SU-DHL-6 (cell line): ENCODE results near the gene IFFO2.

Experiments used
- H2AFZ ChIP-seq: fragments of 200-600 bp; sonication (generic); 2 replicates; pipeline ENCODE4 v1.6.1; 2014; ENCODE audit warnings: low read depth, mild to moderate bottlenecking, moderate library complexity, mixed read lengths, antibody characterized with exemption, low read length; ENCODE audit not compliant: severe bottlenecking
- H3F3A ChIP-seq: fragments of 200-600 bp; shearing (Covaris generic); 2 replicates; pipeline ENCODE4 v1.6.0; 2016; ENCODE audit warnings: antibody characterized with exemption, mild to moderate bottlenecking; ENCODE audit not compliant: insufficient read depth
- H3K27ac ChIP-seq: fragments of 200-600 bp; sonication (generic); 2 replicates; pipeline ENCODE4 v1.5.1; 2016; ENCODE audit warnings: low read depth, mild to moderate bottlenecking, low read length, moderate library complexity, mixed read lengths
- H3K27me3 ChIP-seq: fragments of 200-600 bp; sonication (generic), shearing (Covaris generic); 2 replicates; pipeline ENCODE4 v1.6.0; 2014; ENCODE audit warnings: mild to moderate bottlenecking, low read length
- H3K36me3 ChIP-seq: fragments of 200-600 bp; sonication (generic); 2 replicates; pipeline ENCODE4 v1.6.1; 2014; ENCODE audit warnings: mild to moderate bottlenecking, low read length, mixed read lengths
- H3K4me2 ChIP-seq: fragments of 300-600, 200-600 bp; shearing (Covaris generic), sonication (generic); 2 replicates; pipeline ENCODE4 v1.6.0; 2014; ENCODE audit warnings: low read length, low read depth, mild to moderate bottlenecking; ENCODE audit not compliant: poor library complexity, severe bottlenecking
- H3K4me3 ChIP-seq: fragments of 200-600 bp; sonication (generic); 2 replicates; pipeline ENCODE4 v1.5.1; 2014; ENCODE audit warnings: antibody characterized with exemption, low read length, mild to moderate bottlenecking, mixed read lengths; ENCODE audit not compliant: insufficient read depth, poor library complexity, severe bottlenecking
- H3K79me2 ChIP-seq: fragments of 200-600 bp; sonication (generic); 2 replicates; pipeline ENCODE4 v1.6.1; 2014; ENCODE audit warnings: mild to moderate bottlenecking, low read length, moderate library complexity; ENCODE audit not compliant: insufficient read depth
- H3K9ac ChIP-seq: fragments of 200-600 bp; sonication (generic); 2 replicates; pipeline ENCODE4 v1.7.0; 2014; ENCODE audit warnings: mild to moderate bottlenecking, low read length
- H3K9me2 ChIP-seq: fragments of 200-600 bp; sonication (generic); replicated peaks from 2 replicates; pipeline ENCODE4 v1.6.1; 2014; ENCODE audit warnings: low read length; ENCODE audit not compliant: insufficient read depth
- H3K9me3 ChIP-seq: fragments of 200-600 bp; sonication (generic); 2 replicates; pipeline ENCODE4 v1.6.1; 2014; ENCODE audit warnings: low read length, mixed read lengths; ENCODE audit not compliant: insufficient read depth
- H4K20me1 ChIP-seq: fragments of 200-600 bp; sonication (generic); 2 replicates; pipeline ENCODE4 v1.6.1; 2014; ENCODE audit warnings: low read depth, mild to moderate bottlenecking, antibody characterized with exemption, low read length, moderate library complexity, mixed read lengths
- CTCF ChIP-seq: fragments of 200-600 bp; sonication (generic); IDR thresholded peaks from one replicate; pipeline ENCODE4 v1.5.1; 2017; ENCODE audit warnings: antibody characterized with exemption, mild to moderate bottlenecking, low read length, moderate library complexity; ENCODE audit not compliant: insufficient read depth, poor library complexity, severe bottlenecking
- EZH2phosphoT487 ChIP-seq: fragments of 200-600 bp; sonication (generic), shearing (Covaris generic); conservative IDR thresholded peaks from 2 replicates; pipeline ENCODE4 v1.6.1; 2018; ENCODE audit warnings: mild to moderate bottlenecking, antibody characterized with exemption, low read length, moderate library complexity, mixed read lengths

The IFFO2 gene

GRCh38 chr1:18967066-18967690 lies 10.7 kb upstream of the IFFO2 start:
- H3K27ac ChIP-seq = no peak overlapping the region
- H3K4me2 ChIP-seq = no peak overlapping the region
- H3K36me3 ChIP-seq = no peaks in the 10 kb centered on the region
- no peaks in the 10 kb centered on the region for H3K9me3 ChIP-seq
- H4K20me1 ChIP-seq = no peaks in the 10 kb centered on the region
- H3K79me2 ChIP-seq = no peaks in the 10 kb centered on the region
- no peak overlapping the region for H3K9ac ChIP-seq
- H3K27me3 ChIP-seq = no peaks in the 10 kb centered on the region
- TF ChIP-seq CTCF = no peak
- no peak for TF ChIP-seq EZH2phosphoT487
- no peak overlapping the region for H2AFZ ChIP-seq
- no peaks in the 10 kb centered on the region for H3F3A ChIP-seq
- no peaks in the 10 kb centered on the region for H3K9me2 ChIP-seq
- H3K4me3 ChIP-seq = no peak overlapping the region

- H3K79me2 ChIP-seq = no peaks in the 10 kb centered on the region
- no peaks in the 10 kb centered on the region for H3K27me3 ChIP-seq
- no peak overlapping the region for H3K9ac ChIP-seq
- H3K4me2 ChIP-seq = no peak overlapping the region
- no peak overlapping the region for H2AFZ ChIP-seq
- H3K27ac ChIP-seq = no peak overlapping the region
- no peaks in the 10 kb centered on the region for H3K9me2 ChIP-seq
- H3K9me3 ChIP-seq = no peaks in the 10 kb centered on the region
- no peaks in the 10 kb centered on the region for H3K36me3 ChIP-seq
- TF ChIP-seq CTCF = no peak
- no peak for TF ChIP-seq EZH2phosphoT487
- H3K4me3 ChIP-seq = no peak overlapping the region
- no peaks in the 10 kb centered on the region for H3F3A ChIP-seq
- H4K20me1 ChIP-seq = no peaks in the 10 kb centered on the region
Measured at GRCh38 chr1:18965206-18966173, 9.0 kb upstream of the IFFO2 start.

- TF ChIP-seq EZH2phosphoT487 (no peak), CTCF (no peak)
- Histone ChIP-seq H3K9me3 (no peaks in the 10 kb centered on the region), H3K4me2 (no peak overlapping the region), H4K20me1 (no peaks in the 10 kb centered on the region), H3K27me3 (no peaks in the 10 kb centered on the region), H3K4me3 (no peak overlapping the region), H3F3A (no peaks in the 10 kb centered on the region), H3K79me2 (no peaks in the 10 kb centered on the region), H3K36me3 (no peaks in the 10 kb centered on the region), H2AFZ (no peak overlapping the region), H3K9me2 (no peaks in the 10 kb centered on the region), H3K9ac (no peak overlapping the region), H3K27ac (no peak overlapping the region)
Measured at GRCh38 chr1:18963968-18964367, 7.5 kb upstream of the IFFO2 start.
